ENCODE measurements around the gene AHRR. TPM values are rescaled to one million over a fixed set of nuclear protein-coding genes. Genes with fewer than 3 reads are reported as not detected.
A peak's percentile ranks its signal among the peaks of the same experiment; 100 is the strongest.

AHRR gene
- total and polyA plus RNA-seq, 3 donors from 2014 or later, result 36.9 to 68.5 (median 43.4) TPM

GRCh38 chr5:428754-429452, 107.4 kb downstream of the AHRR start:
- intact Hi-C loops (cut with DNase I; ENCODE audit: low total_unique reads), result no loop called here
- Histone ChIP-seq H3K27me3 (no peaks in the 10 kb centered on the region), H3K4me1 (no peaks in the 10 kb centered on the region), H3K4me3 (no peak overlapping the region), H3K36me3 (ENCODE audit: low read depth, missing control alignments) (no peaks in the 10 kb centered on the region), H3K9me3 (no peaks in the 10 kb centered on the region), H3K27ac (no peak overlapping the region)
- no peak for DNase-seq
- TF ChIP-seq POLR2A (IDR thresholded peaks at IDR 0.05), result no peak
- no peak for TF ChIP-seq CTCF (IDR thresholded peaks at IDR 0.05)
- 86 to 95% methylated on average over 15 to 22 of the region's 22 CpGs for WGBS, 2 donors

DNA sequence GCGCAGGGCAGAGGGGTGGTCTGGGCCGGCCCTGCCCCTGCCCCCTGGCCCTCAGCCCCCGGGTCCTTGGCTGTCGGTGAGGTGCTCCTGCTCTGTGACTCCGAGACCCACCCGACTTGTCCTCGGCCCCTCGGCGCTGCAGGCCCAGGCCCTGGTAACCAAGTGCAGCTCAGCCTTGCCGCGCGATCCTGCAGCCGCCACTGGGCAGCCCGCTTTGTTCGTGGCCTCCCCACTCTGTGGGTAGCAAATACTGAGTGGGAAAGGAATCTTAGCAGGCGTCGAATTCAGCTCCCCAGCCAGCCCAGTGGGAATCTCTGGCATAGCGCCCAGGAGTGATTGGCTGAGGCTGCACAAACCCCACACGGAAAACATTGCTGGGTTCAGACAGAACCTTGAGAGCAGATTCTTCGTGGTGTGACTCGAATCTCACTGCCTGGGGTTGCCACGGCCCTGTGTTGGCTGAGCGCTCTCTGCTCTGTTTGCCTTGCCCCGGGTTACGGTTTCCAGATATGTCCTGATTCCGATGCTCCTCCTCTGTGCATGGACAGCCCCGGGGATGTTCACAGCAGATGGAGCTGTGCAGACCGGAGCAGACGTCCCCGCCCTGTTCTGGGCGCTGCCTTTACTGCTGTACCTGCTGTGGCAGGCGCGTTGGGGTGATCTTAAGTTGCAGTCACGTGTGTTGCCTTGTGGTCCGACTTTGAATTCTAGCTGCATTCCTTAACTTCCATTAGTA, 108.1 kb downstream of the AHRR start:
- no peak for TF ChIP-seq CTCF (IDR thresholded peaks at IDR 0.05)
- no peak for TF ChIP-seq POLR2A (IDR thresholded peaks at IDR 0.05)
- Histone ChIP-seq H3K4me1 (no peaks in the 10 kb centered on the region), H3K27ac (no peak overlapping the region), H3K9me3 (no peaks in the 10 kb centered on the region), H3K27me3 (no peaks in the 10 kb centered on the region), H3K36me3 (ENCODE audit: low read depth, missing control alignments) (no peaks in the 10 kb centered on the region), H3K4me3 (no peak overlapping the region)
- intact Hi-C loops (cut with DNase I; ENCODE audit: low total_unique reads), result no loop called here
- 59 to 71% methylated on average over 12 to 35 of the region's 35 CpGs for WGBS, 2 donors
- peak; percentile 46 for DNase-seq

- no peak for DNase-seq
- H3K27ac ChIP-seq, result no peak overlapping the region
- no peak overlapping the region for H3K4me3 ChIP-seq
- no peak for TF ChIP-seq POLR2A (IDR thresholded peaks at IDR 0.05)
- TF ChIP-seq CTCF (IDR thresholded peaks at IDR 0.05), result no peak
- H3K9me3 ChIP-seq, result no peaks in the 10 kb centered on the region
- H3K36me3 ChIP-seq (ENCODE audit: low read depth, missing control alignments), result no peaks in the 10 kb centered on the region
- no peaks in the 10 kb centered on the region for H3K4me1 ChIP-seq
- no peaks in the 10 kb centered on the region for H3K27me3 ChIP-seq
- intact Hi-C loops (cut with DNase I; ENCODE audit: low total_unique reads), result no loop called here
- WGBS, 2 donors, result 78 to 80% methylated on average over 21 to 25 of the region's 25 CpGs
Measured at GRCh38 chr5:430214-430925, 108.9 kb downstream of the AHRR start.

DNA sequence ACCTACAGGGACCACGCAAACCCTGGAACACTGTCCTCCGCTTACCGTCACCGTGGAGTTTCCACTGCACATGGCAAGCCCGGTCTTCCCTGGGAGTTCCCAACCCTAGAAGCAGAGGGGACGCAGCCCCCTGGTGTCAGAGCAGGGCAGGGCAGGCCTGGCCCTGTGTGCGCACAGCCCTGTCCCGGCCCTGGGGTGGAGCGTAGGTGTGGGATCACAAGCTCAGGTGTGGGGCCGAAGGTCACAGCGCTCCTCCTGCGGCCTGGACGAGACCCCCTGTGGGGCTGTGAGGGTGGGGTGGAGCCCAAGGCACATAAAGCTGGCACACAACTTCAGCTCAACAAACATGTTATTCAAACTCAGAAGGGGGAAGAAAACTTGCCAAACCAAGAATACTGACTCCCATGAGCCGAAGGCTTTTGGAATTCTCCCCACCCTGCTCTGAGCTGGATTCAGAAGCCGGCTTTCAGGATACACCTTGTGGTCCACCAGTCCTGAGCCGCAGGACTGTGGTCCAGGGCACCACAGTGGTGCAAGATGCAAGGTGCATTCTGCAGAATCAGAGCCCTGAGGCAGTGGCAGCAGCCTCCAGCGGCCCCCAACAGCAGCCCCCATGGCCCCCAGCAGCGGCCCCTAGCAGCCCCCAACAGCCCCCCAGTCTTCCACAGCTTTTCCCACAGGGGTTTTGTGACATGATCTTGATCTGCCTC, 109.6 kb downstream of the AHRR start:
- no peaks in the 10 kb centered on the region for H3K4me1 ChIP-seq
- TF ChIP-seq POLR2A (IDR thresholded peaks at IDR 0.05) (no peak), CTCF (IDR thresholded peaks at IDR 0.05) (peak; percentile 25 to 45 (median 33))
- intact Hi-C loops (cut with DNase I; ENCODE audit: low total_unique reads), result no loop called here
- no peak overlapping the region for H3K4me3 ChIP-seq
- peak; percentile 44 for DNase-seq
- H3K27me3 ChIP-seq, result no peaks in the 10 kb centered on the region
- no peaks in the 10 kb centered on the region for H3K9me3 ChIP-seq
- H3K36me3 ChIP-seq (ENCODE audit: low read depth, missing control alignments), result no peaks in the 10 kb centered on the region
- no peak overlapping the region for H3K27ac ChIP-seq
- 64 to 70% methylated on average over 13 to 17 of the region's 18 CpGs for WGBS, 2 donors
